SK-N-SH treated with all-trans-retinoic acid at 6 μM for 48 hours (cell line): ENCODE results near the gene MKRN1.

Source experiments
- ARNTL ChIP-seq: fragments of 450-650 bp; formaldehyde crosslinking; IDR thresholded peaks from 2 replicates; pipeline ENCODE4 v1.5.0; 2020; ENCODE audit warnings: low read depth, mild to moderate bottlenecking, moderate library complexity, borderline replicate concordance
- ISL1 ChIP-seq: fragments of 250-450 bp; sonication (Bioruptor Pico); IDR thresholded peaks from 2 replicates; pipeline ENCODE4 v2.1.2; 2022; ENCODE audit warnings: mild to moderate bottlenecking, moderate library complexity
- PATZ1 ChIP-seq: fragments of 250-450 bp; sonication (Bioruptor Pico); IDR thresholded peaks from 2 replicates; pipeline ENCODE4 v1.8.0; 2020; ENCODE audit warnings: mild to moderate bottlenecking, moderate library complexity, borderline replicate concordance
- POU6F1 ChIP-seq: fragments of 250-450 bp; sonication (Bioruptor Pico); IDR thresholded peaks from 2 replicates; pipeline ENCODE4 v1.8.0; 2021; ENCODE audit warnings: low read depth, mild to moderate bottlenecking, moderate library complexity, borderline replicate concordance
- RARB ChIP-seq: fragments of 250-450 bp; sonication (Bioruptor Pico); IDR thresholded peaks from 2 replicates; pipeline ENCODE4 v1.8.0; 2021; ENCODE audit warnings: mild to moderate bottlenecking, moderate library complexity
- TOX ChIP-seq: fragments of 250-450 bp; sonication (Bioruptor Pico); IDR thresholded peaks from 2 replicates; pipeline ENCODE4 v1.8.0; 2021; ENCODE audit warnings: mild to moderate bottlenecking, moderate library complexity, borderline replicate concordance
- ZFP3 ChIP-seq: fragments of 250-450 bp; sonication (Bioruptor Pico); IDR thresholded peaks from 2 replicates; pipeline ENCODE4 v1.5.0; 2020; ENCODE audit warnings: mild to moderate bottlenecking, moderate library complexity
- ZFP30 ChIP-seq: fragments of 450-650 bp; formaldehyde crosslinking; IDR thresholded peaks from 2 replicates; pipeline ENCODE4 v1.5.0; 2022; ENCODE audit warnings: mild to moderate bottlenecking, moderate library complexity
- ZNF70 ChIP-seq: fragments of 450-650 bp; formaldehyde crosslinking; IDR thresholded peaks from 2 replicates; pipeline ENCODE4 v1.5.0; 2020; ENCODE audit warnings: mild to moderate bottlenecking, moderate library complexity
- TF ChIP-seq, protein P1 (sequence below): fragments of 250-450 bp; sonication (Bioruptor Pico); IDR thresholded peaks from 2 replicates; pipeline ENCODE4 v1.5.1; 2020; ENCODE audit warnings: low read depth, mild to moderate bottlenecking, moderate library complexity

GRCh38 chr7:140448781-140449480 is 30.4 kb downstream of the MKRN1 start:
- no peak for TF ChIP-seq ARNTL (CRISPR knock-in tag)
- no peak for TF ChIP-seq POU6F1 (CRISPR knock-in tag)
- TF ChIP-seq PATZ1 = no peak
- TF ChIP-seq ZFP3 = no peak
- TF ChIP-seq, protein P1, sequence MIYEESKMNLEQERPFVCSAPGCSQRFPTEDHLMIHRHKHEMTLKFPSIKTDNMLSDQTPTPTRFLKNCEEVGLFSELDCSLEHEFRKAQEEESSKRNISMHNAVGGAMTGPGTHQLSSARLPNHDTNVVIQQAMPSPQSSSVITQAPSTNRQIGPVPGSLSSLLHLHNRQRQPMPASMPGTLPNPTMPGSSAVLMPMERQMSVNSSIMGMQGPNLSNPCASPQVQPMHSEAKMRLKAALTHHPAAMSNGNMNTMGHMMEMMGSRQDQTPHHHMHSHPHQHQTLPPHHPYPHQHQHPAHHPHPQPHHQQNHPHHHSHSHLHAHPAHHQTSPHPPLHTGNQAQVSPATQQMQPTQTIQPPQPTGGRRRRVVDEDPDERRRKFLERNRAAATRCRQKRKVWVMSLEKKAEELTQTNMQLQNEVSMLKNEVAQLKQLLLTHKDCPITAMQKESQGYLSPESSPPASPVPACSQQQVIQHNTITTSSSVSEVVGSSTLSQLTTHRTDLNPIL (CRISPR knock-in tag) = no peak
- no peak for TF ChIP-seq TOX (CRISPR knock-in tag)
- no peak for TF ChIP-seq ZFP30 (CRISPR knock-in tag)
- TF ChIP-seq RARB (CRISPR knock-in tag) = no peak
- no peak for TF ChIP-seq ISL1 (CRISPR knock-in tag)
- TF ChIP-seq ZNF70 (CRISPR knock-in tag) = no peak
